HG02884 (cell line): Measurements from ENCODE around the gene SLC35E2B.
"Not testable (repeated sequence)": the region's sequence is repeated elsewhere in the genome, so short reads cannot be mapped to it uniquely, and the experiment has no call there.

Experiments used
- ATAC-seq: cut with Tn5 transposase; IDR thresholded peaks from one replicate; pipeline ENCODE4 v1.9.1; 2021; ENCODE audit warnings: mild to moderate bottlenecking, moderate library complexity; ENCODE audit not compliant: unreplicated experiment

SLC35E2B gene

DNA sequence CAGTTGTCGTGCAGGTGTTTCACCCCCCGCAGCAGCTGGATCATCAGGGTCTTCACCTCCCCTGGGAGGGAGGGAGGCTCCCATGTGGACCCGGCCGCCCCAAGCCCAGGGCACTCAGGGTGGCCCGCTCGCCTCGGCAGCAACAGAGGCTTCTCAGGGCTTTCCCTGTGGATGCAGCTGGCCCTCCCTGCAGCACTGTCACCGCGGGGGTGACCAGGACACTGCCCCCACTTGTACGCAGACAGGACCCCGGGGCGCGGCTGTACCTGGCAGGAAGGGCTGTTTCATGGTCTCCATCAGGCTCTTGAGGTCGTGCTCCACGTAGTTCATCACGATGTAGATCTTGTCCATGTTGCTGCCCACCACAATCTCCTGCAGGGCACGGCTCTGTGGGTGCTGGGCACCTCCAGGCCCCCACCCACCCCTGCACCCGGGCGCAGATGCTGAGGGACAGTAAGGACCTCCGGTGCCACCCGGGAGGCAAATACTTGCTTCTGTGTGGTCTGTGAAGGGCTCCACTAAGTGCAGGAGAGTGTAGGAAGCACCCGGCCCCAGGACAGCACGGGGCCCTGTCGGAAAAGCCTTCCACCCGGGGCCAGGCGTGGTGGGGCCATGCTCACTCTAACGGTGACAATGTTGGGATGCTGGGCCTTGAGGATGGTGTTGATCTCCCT is 11.8 kb upstream of the SLC35E2B start:
- ATAC-seq: not testable (repeated sequence)

DNA sequence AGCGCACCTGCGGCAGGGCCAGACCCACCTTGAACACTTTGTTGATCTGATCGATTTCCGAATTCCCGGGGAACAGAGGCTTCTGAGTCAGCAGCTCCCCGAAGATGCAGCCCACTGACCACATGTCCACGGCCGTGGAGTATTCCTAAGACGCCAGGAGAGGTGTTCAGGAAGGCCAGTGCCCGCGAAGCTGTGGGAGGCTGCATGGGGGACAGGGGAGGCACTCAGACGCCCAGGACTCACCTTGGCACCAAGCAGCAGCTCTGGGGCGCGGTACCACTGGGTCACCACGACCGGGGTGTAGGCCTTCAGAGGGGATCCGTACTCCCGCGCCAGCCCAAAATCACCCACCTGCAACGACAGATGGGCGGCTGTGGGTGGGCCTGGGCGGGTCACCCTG is 11.2 kb upstream of the SLC35E2B start:
- ATAC-seq: no peak

DNA sequence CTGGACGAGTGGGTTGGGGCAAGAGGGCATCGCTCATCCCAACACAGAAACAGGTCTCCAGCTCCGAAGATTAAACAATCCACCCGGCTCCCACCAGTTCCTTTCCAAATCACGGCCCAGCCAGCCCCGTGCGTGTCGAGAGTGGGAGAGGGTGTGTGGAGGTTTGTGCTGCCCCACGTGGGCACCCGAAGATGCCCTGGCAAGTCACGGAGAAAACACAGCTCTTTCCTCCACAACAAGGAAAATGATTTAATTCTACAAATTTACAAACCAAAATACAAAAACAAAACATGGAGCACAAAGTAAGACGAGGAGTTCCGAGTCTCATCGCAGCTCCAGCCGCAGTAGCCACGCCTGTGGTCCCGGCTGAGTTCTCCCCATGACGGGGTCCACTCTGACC is 9.9 kb upstream of the SLC35E2B start:
- not testable (repeated sequence) for ATAC-seq

DNA sequence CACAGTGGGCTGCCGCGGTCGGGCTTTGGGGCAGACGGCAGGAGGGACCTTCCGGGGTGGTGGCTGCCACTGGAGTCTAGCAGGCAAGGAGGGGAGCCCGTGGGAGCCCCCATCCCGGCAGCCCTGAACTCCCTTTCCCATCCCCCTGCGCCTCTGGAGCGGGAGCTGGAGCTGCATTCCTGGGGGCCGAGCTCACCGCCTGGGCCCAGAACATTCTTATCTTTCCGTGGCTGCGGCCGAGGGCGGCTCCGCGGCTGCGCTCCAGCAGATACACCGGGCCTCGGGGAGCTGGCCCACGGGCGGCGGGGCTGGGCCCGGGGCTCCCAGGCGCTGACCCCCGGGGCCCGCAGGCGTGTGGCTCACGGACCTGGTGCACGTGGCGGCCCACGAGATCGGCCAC is 8.0 kb upstream of the SLC35E2B start:
- not testable (repeated sequence) for ATAC-seq

DNA sequence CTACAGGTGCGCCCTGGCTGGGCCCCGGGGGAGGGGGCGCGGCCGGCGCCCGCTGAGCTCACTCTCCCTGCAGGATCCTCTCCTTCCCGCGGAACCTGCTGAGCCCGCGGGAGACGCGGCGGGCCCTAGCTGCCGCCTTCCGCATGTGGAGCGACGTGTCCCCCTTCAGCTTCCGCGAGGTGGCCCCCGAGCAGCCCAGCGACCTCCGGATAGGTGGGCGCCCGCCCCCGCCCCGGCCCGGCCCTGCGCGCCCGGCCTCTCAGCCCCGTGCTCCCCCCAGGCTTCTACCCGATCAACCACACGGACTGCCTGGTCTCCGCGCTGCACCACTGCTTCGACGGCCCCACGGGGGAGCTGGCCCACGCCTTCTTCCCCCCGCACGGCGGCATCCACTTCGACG is 7.5 kb upstream of the SLC35E2B start:
- not testable (repeated sequence) for ATAC-seq

DNA sequence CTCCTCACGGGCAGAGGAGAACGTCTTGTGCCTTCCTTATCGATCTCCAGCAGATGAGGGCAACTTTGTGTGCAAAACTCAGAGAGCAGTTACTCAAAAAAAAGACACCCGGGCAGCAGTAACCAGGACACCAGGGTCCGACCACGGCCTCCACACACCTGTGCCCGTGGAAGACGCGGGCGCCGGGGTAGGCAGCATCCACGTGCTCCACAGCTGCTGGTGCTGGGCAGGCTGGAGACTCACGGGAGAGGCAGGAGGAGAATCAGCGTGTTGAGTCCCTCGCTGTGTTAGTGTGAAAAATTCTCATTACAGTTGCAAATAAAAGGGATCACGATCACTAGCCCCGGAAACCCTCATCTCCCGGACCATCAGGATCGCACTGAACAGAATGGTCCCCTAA is 6.5 kb upstream of the SLC35E2B start:
- ATAC-seq: not testable (repeated sequence)

DNA sequence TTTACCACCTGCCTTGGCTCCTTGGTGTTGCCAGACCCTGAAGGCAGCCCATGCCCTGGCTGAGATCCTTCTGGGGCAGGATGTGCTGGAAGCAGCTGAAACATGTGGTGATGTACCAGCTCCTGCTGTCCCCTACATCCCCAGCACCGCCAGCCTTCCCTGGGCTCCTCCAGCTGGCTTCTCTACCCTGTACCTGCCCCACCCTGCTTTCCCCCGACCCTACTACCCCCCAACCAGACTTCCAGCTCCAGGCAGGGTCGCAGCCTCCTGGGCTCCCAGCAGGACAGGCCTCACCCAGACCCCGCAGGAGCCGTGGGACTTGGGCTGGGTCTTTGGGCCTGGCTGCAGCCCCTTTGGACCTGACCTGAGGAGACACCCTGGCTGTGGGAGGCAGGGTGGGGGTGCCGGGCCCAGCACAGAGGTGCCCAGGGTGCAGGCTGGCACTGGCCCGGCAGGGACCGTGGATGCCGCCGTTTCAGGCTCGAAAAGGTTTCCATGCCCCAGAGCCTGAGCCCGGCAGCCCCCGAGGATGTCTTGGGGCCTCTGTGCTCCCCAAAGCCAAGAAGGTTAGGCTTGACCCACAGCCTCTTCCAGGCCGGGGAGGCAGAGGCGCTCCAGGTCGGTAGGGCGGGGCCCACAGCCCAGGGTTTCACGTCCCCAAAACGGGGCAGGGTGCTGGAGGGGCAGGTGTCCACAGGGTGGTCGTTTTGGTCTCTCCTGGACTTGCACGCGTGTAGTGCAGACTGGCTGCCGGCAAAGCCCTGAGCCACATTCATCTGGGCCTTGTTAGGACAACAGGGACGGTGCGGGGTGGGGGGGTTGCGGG is 5.0 kb upstream of the SLC35E2B start:
- not testable (repeated sequence) for ATAC-seq

DNA sequence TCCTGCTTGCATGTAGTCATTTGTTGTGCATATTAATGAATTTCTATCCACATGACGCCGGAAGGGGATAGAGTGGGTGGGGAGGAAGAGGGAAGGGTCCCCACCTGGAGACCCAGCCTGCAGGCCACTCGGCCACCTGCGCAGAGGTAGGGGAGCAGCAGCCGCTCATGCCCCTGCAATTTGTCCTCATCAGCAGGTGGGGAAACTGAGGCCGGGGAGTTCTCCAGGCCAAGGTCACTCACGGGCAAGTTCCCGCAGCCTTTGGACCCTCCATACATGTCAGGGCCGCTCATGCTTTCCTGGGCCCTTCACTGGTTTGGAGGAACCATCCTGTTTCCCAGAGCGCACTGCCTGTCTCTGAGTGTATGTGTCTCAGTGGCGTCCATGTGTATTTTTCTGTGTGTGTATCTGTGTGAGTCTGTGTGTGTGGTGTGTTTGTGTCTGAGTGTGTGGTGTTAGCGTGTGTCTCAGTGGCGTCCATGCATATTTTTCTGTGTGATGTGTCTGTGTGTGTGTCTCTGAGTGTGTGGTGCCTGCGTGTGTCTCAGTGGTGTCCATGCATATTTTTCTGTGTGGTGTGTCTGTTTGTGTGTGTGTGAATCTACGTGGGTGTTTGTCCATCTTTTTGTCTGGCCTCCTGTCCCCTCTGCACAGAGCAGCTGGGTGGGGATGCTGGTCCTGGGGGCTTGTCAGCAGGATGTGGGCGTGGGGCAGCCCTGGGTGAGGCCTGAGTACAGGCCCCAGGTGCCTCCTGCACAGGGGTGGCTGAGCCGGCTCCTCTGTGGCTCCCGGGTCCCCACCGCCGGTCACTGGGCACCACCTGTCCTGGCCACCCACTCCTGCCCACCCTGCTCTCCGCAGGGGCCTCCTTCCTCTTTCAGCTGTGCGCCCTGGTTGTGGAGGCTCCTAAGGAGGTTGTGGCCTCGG is 4.1 kb upstream of the SLC35E2B start:
- ATAC-seq: not testable (repeated sequence)

DNA sequence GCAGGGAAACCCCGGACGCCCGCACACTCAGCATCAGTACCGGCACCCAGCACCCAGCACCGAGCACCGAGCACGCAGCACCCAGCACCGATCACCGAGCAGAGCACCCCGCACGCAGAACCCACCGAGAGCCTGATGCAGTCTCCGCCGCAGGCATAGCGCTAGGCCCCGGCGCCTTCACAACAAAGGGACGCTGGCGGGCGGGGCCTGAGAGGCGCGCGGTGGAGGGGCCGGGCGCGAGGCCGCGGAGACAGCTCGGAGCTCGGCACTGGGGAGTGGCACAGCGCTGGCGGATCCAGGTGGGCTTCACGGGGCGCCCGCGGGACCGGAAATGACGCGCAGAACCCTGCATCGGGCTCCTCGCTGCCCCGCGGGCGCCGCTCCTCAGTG is 276 bp downstream of the SLC35E2B start:
- peak; percentile 23 for ATAC-seq

DNA sequence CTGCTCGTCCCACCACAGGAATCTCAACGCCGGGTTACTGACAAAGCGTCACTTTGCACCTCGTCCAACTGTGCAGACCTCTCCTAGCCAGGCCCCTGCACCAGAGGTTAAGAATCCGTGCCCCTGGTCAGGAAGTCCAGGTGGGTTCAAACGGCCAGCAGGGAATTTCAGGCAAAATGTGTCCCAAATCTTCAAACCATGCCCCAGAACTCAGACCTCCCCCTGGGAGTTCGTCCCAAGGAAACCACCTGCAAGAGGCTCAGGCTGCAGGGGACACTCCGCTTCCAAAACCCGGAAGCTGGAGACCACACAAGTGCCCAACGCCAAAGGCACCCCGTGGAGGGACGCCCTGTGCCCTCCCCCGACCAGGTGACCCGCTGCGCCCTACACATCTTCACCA is 1.2 kb downstream of the SLC35E2B start:
- ATAC-seq: not testable (repeated sequence)

DNA sequence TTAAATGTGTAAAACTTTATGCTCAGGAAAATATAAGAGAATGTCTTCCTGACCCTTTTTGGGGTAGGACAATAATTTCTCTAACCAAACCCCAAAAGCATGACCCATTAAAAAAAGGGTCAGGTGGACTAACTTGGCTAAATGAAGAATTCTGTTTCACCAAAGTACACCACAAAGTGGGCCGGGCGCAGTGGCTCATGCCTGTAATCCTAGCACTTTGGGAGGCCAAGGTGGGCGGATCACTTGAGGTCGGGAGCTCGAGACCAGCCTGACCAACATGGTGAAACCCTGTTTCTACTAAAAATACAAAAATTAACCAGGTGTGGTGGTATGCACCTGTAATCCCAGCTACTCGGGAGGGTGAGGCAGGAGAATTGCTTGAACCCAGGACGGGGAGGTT is 3.1 kb downstream of the SLC35E2B start:
- ATAC-seq: not testable (repeated sequence)

DNA sequence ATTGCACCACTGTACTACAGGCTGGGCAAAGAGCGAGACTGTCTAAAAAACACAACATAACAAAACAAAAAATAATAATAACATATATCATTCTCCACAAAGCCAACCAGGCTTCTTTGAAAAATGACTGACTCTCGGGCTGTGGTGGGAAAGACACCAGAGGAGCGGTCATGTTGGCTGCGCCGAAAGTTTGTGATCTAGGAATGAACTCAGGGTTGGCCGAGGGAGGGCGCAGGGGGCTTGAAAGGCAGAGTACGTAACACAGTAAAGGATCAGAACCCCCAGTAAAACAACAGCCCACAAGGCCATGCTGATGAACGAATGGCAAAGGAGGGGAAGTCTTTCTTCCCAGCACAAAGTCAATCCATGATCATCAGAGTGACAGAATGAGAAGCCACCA is 4.7 kb downstream of the SLC35E2B start:
- ATAC-seq: no peak

DNA sequence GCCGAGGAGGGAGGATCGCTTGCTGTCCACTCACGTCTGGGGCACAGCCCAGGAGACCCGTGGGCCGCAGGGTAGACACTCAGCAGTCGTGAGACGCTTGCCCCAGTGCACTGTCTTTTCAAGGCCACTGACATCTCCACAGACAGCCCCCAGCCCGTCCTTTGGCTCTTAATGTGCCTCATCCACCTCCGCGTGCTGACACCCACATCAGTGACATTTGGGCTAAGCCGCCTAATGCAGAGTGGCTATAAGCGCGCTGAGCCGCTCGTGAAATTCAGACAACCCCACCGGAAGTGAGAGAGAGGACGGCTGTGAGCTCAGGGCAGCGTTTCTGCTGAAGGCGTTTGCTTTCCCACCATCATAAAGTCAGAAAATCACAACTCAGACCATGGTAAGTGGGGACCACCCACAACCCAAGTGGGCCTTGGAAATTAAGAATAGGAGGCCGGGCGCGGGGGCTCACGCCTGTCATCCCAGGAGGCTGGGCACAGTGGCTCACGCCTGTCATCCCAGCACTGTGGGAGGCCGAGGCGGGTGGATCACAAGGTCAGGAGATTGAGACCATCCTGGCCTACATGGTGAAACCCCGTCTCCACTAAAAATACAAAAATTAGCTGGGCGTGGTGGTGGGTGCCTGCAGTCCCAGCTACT is 8.4 kb downstream of the SLC35E2B start:
- ATAC-seq: no peak

DNA sequence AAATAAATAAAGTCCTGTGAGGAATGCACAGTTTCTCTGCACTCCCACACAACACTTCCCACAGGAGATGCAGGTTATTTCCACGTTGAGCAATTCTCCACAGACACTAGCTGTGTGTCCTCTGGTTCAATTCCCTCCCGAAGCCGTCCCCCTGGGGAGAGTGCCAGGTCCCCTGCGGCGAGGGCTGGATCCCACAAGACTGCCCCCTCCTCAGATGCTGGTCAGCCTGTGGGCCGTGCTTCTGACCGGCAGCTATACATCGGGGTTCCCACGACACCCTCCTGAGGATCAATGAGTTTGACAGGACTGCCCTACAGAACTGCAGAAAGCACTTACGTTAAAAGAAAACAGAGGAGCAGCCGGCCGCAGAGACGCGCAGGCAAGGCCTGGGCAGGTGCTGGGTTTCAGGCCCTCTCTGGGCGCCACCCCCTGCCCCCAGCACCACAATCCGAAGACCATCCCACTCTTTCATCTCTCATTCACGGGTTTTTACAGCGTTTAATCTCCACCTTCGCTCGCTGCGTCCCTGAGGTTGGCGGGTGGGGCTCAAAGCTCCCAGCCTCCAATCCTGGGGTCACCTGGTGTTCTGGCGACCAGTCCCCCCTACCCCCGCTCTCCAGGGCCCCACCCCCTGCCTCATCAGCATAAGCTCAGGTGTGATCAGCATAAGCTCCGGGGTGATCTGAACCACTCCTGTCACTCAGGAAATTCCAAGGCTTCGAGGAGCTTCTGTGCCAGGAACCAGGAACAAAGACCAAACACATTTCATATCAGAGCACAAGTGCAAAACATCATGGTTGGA is 9.3 kb downstream of the SLC35E2B start:
- ATAC-seq: no peak

DNA sequence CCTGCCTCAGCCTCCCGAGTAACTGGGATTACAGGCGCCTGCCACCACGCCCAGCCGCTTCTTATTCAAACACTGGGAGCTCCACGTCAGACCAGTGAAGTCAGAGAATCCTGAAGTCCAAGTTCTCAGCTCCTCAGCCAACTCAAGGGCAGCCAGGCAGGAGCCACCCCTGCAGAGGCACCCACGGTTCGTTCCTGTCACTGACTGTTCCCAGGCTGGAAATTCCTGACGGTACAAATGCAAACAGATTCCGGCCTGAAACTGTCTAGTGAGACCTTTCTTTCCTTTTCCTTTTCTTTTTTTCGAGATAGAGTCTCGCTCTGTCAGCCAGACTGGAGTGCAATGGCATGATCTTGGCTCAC is 11.7 kb downstream of the SLC35E2B start:
- ATAC-seq: no peak

DNA sequence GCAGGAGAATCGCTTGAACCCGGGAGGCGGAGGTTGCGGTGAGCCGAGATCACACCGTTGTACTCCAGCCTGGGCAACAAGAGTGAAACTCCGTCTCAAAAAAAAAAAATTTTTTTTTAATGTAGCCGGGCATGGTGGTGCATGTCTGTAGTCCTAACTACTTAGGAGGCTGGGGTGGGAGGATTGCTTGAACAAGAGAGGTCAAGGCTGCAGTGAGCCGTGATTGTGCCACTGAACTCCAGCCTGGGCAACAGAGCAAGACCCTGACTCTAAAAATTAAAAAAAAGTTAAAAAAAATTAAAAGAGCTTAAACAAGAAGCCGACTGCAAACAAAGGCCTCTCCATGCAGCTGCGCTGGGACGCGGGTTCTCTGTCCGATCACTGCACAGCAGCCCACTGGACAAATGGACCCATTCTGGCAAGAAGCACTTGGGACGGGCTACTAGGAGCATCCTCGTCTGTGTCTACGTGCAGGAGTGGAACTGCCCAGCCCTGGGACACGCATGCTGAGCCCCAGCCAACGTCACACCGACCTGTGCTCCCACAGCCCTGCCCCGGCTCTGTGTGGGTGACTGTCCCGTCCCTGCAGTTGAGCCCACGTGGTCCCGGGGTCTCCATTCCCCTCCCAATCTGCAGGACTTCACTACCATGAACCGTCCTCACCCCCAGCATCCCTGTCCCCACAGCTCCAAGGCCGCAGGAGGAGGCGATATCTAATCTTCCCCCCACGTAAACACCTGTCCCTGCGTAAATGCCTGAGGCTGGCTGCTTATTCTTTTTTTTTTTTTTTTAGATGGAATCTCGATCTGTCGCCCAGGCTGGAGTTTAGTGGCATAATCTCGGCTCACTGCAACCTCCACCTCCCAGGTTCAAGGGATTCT is 12.3 kb downstream of the SLC35E2B start:
- no peak for ATAC-seq

DNA sequence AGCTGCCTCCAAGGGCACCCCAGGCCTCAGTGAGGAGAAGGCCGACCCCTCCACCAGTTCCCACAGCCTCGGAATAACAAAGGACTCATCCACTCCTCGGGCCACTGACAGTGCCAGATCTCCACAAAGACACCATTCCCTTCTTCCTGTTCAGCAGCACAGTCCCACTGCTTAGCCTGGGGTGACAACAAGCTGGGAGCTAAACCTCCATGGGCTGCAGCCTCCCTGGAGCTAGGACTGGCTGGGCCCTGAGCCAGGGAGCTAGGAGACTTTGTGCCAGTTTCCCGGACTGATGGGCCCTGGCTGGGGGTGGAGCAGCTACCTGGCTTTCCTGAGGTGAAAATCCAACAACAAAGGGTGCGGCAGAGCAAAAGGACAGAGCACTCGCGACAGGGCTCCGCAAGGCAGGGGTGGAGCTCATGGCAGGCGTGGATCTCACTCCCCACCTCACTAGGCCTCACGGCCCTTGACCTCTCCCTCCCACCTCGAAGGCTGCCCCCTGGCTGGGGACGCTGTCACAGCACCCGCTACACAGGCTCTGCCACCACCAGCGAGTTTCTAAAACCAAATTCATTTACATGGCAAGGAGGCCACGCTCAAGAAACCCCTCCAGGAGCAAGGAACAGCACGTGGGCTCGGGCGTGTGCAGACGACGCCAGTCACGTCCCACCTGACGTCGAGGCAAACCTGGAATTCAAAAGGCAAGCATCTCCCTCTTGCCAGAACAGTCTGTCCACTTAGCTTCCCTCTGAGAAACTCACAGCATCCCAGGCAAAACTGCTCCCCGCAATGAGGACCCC is 13.8 kb downstream of the SLC35E2B start:
- no peak for ATAC-seq
